ENCODE results near the gene ANKRD34B.

ANKRD34B gene

DNA sequence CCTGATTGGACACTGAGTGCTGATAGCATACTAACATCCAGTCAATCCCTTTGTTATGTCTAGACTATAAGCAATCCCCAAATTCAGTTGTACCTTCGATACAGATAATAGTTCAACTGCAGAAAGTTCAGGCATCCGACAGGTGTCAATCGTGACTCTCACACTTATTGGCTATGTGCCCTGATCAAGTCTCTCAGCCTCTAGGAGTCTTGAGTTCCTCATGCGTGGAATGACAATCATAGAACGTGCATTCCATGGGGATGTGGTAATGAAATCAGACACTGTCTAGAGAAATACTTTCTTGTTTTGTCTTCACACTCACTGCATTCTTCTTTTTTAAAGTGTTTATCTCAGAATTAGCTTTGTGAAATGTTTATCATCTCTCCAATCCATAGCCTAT, 4.8 kb downstream of the ANKRD34B start:
- TF ChIP-seq, protein P1, sequence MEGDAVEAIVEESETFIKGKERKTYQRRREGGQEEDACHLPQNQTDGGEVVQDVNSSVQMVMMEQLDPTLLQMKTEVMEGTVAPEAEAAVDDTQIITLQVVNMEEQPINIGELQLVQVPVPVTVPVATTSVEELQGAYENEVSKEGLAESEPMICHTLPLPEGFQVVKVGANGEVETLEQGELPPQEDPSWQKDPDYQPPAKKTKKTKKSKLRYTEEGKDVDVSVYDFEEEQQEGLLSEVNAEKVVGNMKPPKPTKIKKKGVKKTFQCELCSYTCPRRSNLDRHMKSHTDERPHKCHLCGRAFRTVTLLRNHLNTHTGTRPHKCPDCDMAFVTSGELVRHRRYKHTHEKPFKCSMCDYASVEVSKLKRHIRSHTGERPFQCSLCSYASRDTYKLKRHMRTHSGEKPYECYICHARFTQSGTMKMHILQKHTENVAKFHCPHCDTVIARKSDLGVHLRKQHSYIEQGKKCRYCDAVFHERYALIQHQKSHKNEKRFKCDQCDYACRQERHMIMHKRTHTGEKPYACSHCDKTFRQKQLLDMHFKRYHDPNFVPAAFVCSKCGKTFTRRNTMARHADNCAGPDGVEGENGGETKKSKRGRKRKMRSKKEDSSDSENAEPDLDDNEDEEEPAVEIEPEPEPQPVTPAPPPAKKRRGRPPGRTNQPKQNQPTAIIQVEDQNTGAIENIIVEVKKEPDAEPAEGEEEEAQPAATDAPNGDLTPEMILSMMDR (conservative IDR thresholded peaks at IDR 0.05; ENCODE audit: control insufficient read depth, insufficient read depth, low read depth, low read length), result no peak
- no peak for DNase-seq (ENCODE audit: low read depth)
- H3K4me3 ChIP-seq (ENCODE audit: control insufficient read depth, low read depth, low read length), result no peak overlapping the region

DNA sequence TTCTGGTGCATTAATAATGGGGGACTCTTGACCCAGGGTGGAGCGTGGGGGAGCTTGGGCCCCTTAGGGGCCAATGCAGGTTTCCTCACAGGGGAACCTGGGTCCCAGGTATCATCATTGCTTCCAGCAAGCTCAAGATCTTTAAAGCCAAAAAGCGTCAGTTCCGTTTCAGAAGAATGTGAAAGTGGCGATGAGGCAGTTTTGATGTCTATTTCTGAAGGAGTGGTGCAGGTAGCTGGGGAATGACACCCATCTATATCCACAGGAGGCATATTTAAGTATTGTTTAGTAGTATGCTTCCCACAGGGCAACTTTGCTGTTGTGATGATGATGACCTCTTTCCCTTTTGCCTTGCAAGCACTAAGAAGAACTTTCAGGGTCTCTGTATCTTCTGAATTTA, 10.8 kb downstream of the ANKRD34B start:
- H3K4me3 ChIP-seq (ENCODE audit: control insufficient read depth, low read depth, low read length), result no peak overlapping the region
- DNase-seq (ENCODE audit: low read depth), result no peak
- TF ChIP-seq, protein P1 (conservative IDR thresholded peaks at IDR 0.05; ENCODE audit: control insufficient read depth, insufficient read depth, low read depth, low read length), result no peak

- H3K4me3 ChIP-seq (ENCODE audit: control insufficient read depth, low read depth, low read length), result no peak overlapping the region
- no peak for DNase-seq (ENCODE audit: low read depth)
- TF ChIP-seq, protein P1 (conservative IDR thresholded peaks at IDR 0.05; ENCODE audit: control insufficient read depth, insufficient read depth, low read depth, low read length), result no peak
Observed at GRCh38 chr5:80555099-80555498, 15.0 kb downstream of the ANKRD34B start.

GRCh38 chr5:80554646-80555045, 15.4 kb downstream of the ANKRD34B start:
- H3K4me3 ChIP-seq (ENCODE audit: control insufficient read depth, low read depth, low read length), result no peak overlapping the region
- no peak for DNase-seq (ENCODE audit: low read depth)
- TF ChIP-seq, protein P1 (conservative IDR thresholded peaks at IDR 0.05; ENCODE audit: control insufficient read depth, insufficient read depth, low read depth, low read length), result no peak

GRCh38 chr5:80541392-80541791, 28.7 kb downstream of the ANKRD34B start:
- H3K4me3 ChIP-seq (ENCODE audit: control insufficient read depth, low read depth, low read length), result no peak overlapping the region
- no peak for DNase-seq (ENCODE audit: low read depth)
- TF ChIP-seq, protein P1 (conservative IDR thresholded peaks at IDR 0.05; ENCODE audit: control insufficient read depth, insufficient read depth, low read depth, low read length), result no peak

DNA sequence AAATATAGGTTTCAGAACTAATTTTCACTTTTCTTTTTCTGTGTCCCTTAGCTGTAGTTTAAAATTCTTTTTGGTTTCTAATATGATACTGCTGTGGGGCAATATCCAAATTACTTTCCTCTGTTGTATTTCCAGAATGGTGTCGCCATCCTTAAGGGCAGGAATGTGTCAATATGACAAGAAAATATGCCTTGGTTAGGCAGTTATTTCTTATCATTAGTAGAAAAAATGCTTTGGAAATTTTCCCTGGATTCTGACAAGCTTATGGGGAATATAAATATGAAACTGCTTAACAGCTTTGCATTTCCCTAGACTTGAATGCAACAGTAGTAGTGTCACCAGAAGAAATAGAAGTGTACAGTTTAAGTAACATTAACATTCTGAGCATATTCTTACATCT, 29.4 kb downstream of the ANKRD34B start:
- TF ChIP-seq, protein P1 (conservative IDR thresholded peaks at IDR 0.05; ENCODE audit: control insufficient read depth, insufficient read depth, low read depth, low read length), result no peak
- no peak overlapping the region for H3K4me3 ChIP-seq (ENCODE audit: control insufficient read depth, low read depth, low read length)
- no peak for DNase-seq (ENCODE audit: low read depth)

- H3K4me3 ChIP-seq (ENCODE audit: control insufficient read depth, low read depth, low read length), result no peak overlapping the region
- TF ChIP-seq, protein P1 (conservative IDR thresholded peaks at IDR 0.05; ENCODE audit: control insufficient read depth, insufficient read depth, low read depth, low read length), result no peak
- DNase-seq (ENCODE audit: low read depth), result peak; percentile 82
Observed at GRCh38 chr5:80516826-80517225, 53.3 kb downstream of the ANKRD34B start.
